GM21390 (cell line): ENCODE results near the gene COTL1.
"Not testable (repeated sequence)": the region's sequence is repeated elsewhere in the genome, so short reads cannot be mapped to it uniquely, and the experiment has no call there.

Experiments used
- ATAC-seq: cut with Tn5 transposase; IDR thresholded peaks from one replicate; pipeline ENCODE4 v1.9.1; 2021; ENCODE audit not compliant: unreplicated experiment

Gene COTL1

GRCh38 chr16:84535408-84535807 is 82.5 kb downstream of the COTL1 start:
- ATAC-seq = no peak

GRCh38 chr16:84534815-84535214 is 83.1 kb downstream of the COTL1 start:
- no peak for ATAC-seq

- ATAC-seq = no peak
These were observed 84.9 kb downstream of the COTL1 start for GRCh38 chr16:84532855-84533486.

- ATAC-seq = no peak
These were observed 85.6 kb downstream of the COTL1 start for GRCh38 chr16:84532291-84532724.

- ATAC-seq = no peak
These were observed 86.2 kb downstream of the COTL1 start for GRCh38 chr16:84531671-84532111.

- no peak for ATAC-seq
These were observed 87.3 kb downstream of the COTL1 start for GRCh38 chr16:84530590-84530989.

- ATAC-seq = no peak
These were observed 88.3 kb downstream of the COTL1 start for GRCh38 chr16:84529607-84530006.

- ATAC-seq = no peak
These were observed 89.6 kb downstream of the COTL1 start for GRCh38 chr16:84528322-84528721.

- ATAC-seq = no peak
These were observed 90.2 kb downstream of the COTL1 start for GRCh38 chr16:84527532-84528269.

GRCh38 chr16:84526794-84527531 is 90.9 kb downstream of the COTL1 start:
- ATAC-seq = no peak

- ATAC-seq = not testable (repeated sequence)
These were observed 92.8 kb downstream of the COTL1 start for GRCh38 chr16:84524941-84525581.

GRCh38 chr16:84524346-84524920 is 93.4 kb downstream of the COTL1 start:
- ATAC-seq = no peak

- ATAC-seq = no peak
These were observed 96.4 kb downstream of the COTL1 start for GRCh38 chr16:84521497-84521770.

GRCh38 chr16:84520725-84521496 is 97.0 kb downstream of the COTL1 start:
- no peak for ATAC-seq

GRCh38 chr16:84519855-84520254 is 98.0 kb downstream of the COTL1 start:
- ATAC-seq = no peak

- no peak for ATAC-seq
These were observed 99.0 kb downstream of the COTL1 start for GRCh38 chr16:84518804-84519341.

- ATAC-seq = not testable (repeated sequence)
These were observed 99.7 kb downstream of the COTL1 start for GRCh38 chr16:84518220-84518619.

- no peak for ATAC-seq
These were observed 100.5 kb downstream of the COTL1 start for GRCh38 chr16:84517366-84517765.
